Spleen (tissue), 7 donors: ENCODE data around the gene NCSTN.

ENCODE experiments used
- CTCF ChIP-seq, 11 experiments: fragments of 200-600 bp in 7 of 11; fragments of 450-650 bp in 4 of 11; sonication (generic) in 4 of 11; IDR thresholded peaks in 8 of 11; conservative IDR thresholded peaks in 3 of 11; 1 replicate in 7 of 11; 2 replicates in 4 of 11; pipeline versions ENCODE4 v1.4.0 to v1.8.0; 2016 to 2021; ENCODE audit warnings: antibody characterized with exemption in 11 of 11, inconsistent platforms in 4 of 11, mild to moderate bottlenecking in 1 of 11
- POLR2A ChIP-seq, 3 donors: fragments of 450-650 bp; IDR thresholded peaks; one replicate each; pipeline ENCODE4 v1.5.1; 2017; ENCODE audit warnings: antibody characterized with exemption in 3 of 3, mild to moderate bottlenecking in 1 of 3
- donor health status: DM: no; HTN: no; CAD: no; lungs with moderate emphysema.
- donor health status: DM: no; HTN: no; CAD: no.
- donor health status: DM: no; HTN: no; CAD: no.

- no peak for TF ChIP-seq CTCF (IDR thresholded peaks at IDR 0.05 in 8 of 11, conservative IDR thresholded peaks at IDR 0.05 in 3 of 11)
- no peak for TF ChIP-seq POLR2A (IDR thresholded peaks at IDR 0.05)
Observed at GRCh38 chr1:160338580-160338979, 4.6 kb upstream of the NCSTN start.
